ENCODE results near the gene UBE2G2. TPM values are rescaled to one million over a fixed set of nuclear protein-coding genes. Genes with fewer than 3 reads are reported as not detected.
A peak's percentile ranks its signal among the peaks of the same experiment; 100 is the strongest.

The UBE2G2 gene
- total and polyA plus RNA-seq, 8 donors: 30.6 to 116 (median 66.2) TPM

- H3K27ac ChIP-seq: no peak overlapping the region
- TF ChIP-seq CTCF (IDR thresholded peaks at IDR 0.05) (no peak), EP300 (IDR thresholded peaks at IDR 0.05) (no peak), POLR2A (IDR thresholded peaks at IDR 0.05) (no peak), POLR2AphosphoS5 (IDR thresholded peaks at IDR 0.05) (no peak)
- H3K27me3 ChIP-seq: no peaks in the 10 kb centered on the region
- H3K9me3 ChIP-seq: no peaks in the 10 kb centered on the region
- no peak overlapping the region for H3K4me3 ChIP-seq
- peaks cover 0 to 39% (median 25%) of the 10 kb centered on the region in 4 donors for H3K36me3 ChIP-seq
- DNase-seq: peak in 1 of 2 donors; percentile 46
- peaks cover 0 to 29% (median 19%) of the 10 kb centered on the region in 4 donors for H3K4me1 ChIP-seq
- WGBS, 5 donors: 43 to 63% (median 55%) methylated on average over 13 of the region's 13 CpGs
- intact Hi-C loops (cut with DNase I; ENCODE audit: low total_unique reads): no loop called here
Observed at GRCh38 chr21:44785620-44786335, 15.8 kb downstream of the UBE2G2 start.

GRCh38 chr21:44784810-44785209 lies 16.8 kb downstream of the UBE2G2 start:
- TF ChIP-seq CTCF (IDR thresholded peaks at IDR 0.05) (no peak), POLR2AphosphoS5 (IDR thresholded peaks at IDR 0.05) (no peak), POLR2A (IDR thresholded peaks at IDR 0.05) (no peak), EP300 (IDR thresholded peaks at IDR 0.05) (no peak)
- H3K36me3 ChIP-seq: peaks cover 0 to 35% (median 29%) of the 10 kb centered on the region in 4 donors
- intact Hi-C loops (cut with DNase I; ENCODE audit: low total_unique reads): no loop called here
- no peaks in the 10 kb centered on the region for H3K9me3 ChIP-seq
- H3K27ac ChIP-seq: no peak overlapping the region
- no peak overlapping the region for H3K4me3 ChIP-seq
- no peak for DNase-seq
- peaks cover 5 to 36% (median 24%) of the 10 kb centered on the region in 4 donors for H3K4me1 ChIP-seq
- H3K27me3 ChIP-seq: no peaks in the 10 kb centered on the region
- 96 to 100% (median 97%) methylated on average over 6 of the region's 6 CpGs for WGBS, 5 donors

- H3K36me3 ChIP-seq: peaks cover 0 to 35% (median 30%) of the 10 kb centered on the region in 4 donors
- WGBS, 5 donors: 87 to 97% (median 95%) methylated on average over 5 of the region's 5 CpGs
- no peak overlapping the region for H3K4me3 ChIP-seq
- intact Hi-C loops (cut with DNase I; ENCODE audit: low total_unique reads): no loop called here
- H3K27me3 ChIP-seq: no peaks in the 10 kb centered on the region
- DNase-seq: no peak
- no peaks in the 10 kb centered on the region for H3K9me3 ChIP-seq
- H3K4me1 ChIP-seq: peaks cover 5 to 53% (median 29%) of the 10 kb centered on the region in 4 donors
- H3K27ac ChIP-seq: no peak overlapping the region
- TF ChIP-seq CTCF (IDR thresholded peaks at IDR 0.05): no peak
- no peak for TF ChIP-seq EP300 (IDR thresholded peaks at IDR 0.05)
- no peak for TF ChIP-seq POLR2AphosphoS5 (IDR thresholded peaks at IDR 0.05)
- TF ChIP-seq POLR2A (IDR thresholded peaks at IDR 0.05): no peak
Observed at GRCh38 chr21:44783020-44783696, 18.5 kb downstream of the UBE2G2 start.

- H3K4me1 ChIP-seq: peaks cover 5 to 47% (median 24%) of the 10 kb centered on the region in 4 donors
- intact Hi-C loops (cut with DNase I; ENCODE audit: low total_unique reads): no loop called here
- H3K36me3 ChIP-seq: peaks cover 8 to 45% (median 38%) of the 10 kb centered on the region in 4 donors
- 38 to 68% (median 56%) methylated on average over 15 to 16 of the region's 16 CpGs for WGBS, 5 donors
- no peak for DNase-seq
- H3K27ac ChIP-seq: no peak overlapping the region
- TF ChIP-seq EP300 (IDR thresholded peaks at IDR 0.05) (no peak), CTCF (IDR thresholded peaks at IDR 0.05) (no peak), POLR2AphosphoS5 (IDR thresholded peaks at IDR 0.05) (no peak), POLR2A (IDR thresholded peaks at IDR 0.05) (no peak)
- no peaks in the 10 kb centered on the region for H3K27me3 ChIP-seq
- no peaks in the 10 kb centered on the region for H3K9me3 ChIP-seq
- H3K4me3 ChIP-seq: no peak overlapping the region
Observed at GRCh38 chr21:44780767-44781459, 20.7 kb downstream of the UBE2G2 start.

Measured in stomach (tissue), 9 donors.